IMR-90 (cell line): ENCODE data around the gene S100A16. TPM values are rescaled to one million over a fixed set of nuclear protein-coding genes. Genes with fewer than 3 reads are reported as not detected.

Experiments used
- ATAC-seq: fragments of 200-7000 bp; cut with Tn5 transposase; 2 replicates; pipeline ENCODE4 v1.9.1; 2020; ENCODE audit warnings: low read depth, mild to moderate bottlenecking, moderate library complexity
- BruUV-seq: library from RNA; stranded (reverse); fragments of 400-500 nt; replicated peaks from 2 replicates; lab custom pipeline; 2021; lab: Mats Ljungman, UMichigan
- CTCF ChIA-PET: fragments of 300-600 bp; formaldehyde crosslinking; extraction: SDS; loops from one replicate; lab custom pipeline; 2021; ENCODE audit warnings: antibody characterized with exemption; lab: Yijun Ruan, JAX
- POLR2A ChIA-PET: fragments of 300-600 bp; sonication (Branson Sonifier 250); formaldehyde crosslinking; loops from one replicate; lab custom pipeline; 2022; ENCODE audit warnings: antibody characterized with exemption; ENCODE audit not compliant: unreplicated experiment; lab: Charles Lee
- DNase-seq: peaks from one replicate; pipeline ENCODE4 v3.0.0; 2013
- H2AFZ ChIP-seq: replicated peaks from 2 replicates; pipeline ENCODE3; 2013; ENCODE audit warnings: low read length, mild to moderate bottlenecking; ENCODE audit not compliant: poor library complexity
- H2AK5ac ChIP-seq: 2 replicates; pipeline ENCODE4 v1.6.1; 2013; ENCODE audit warnings: low read depth, low read length, inconsistent platforms
- H2AK9ac ChIP-seq: replicated peaks from 2 replicates; pipeline ENCODE3; 2013; ENCODE audit warnings: mild to moderate bottlenecking, low read depth, low read length, moderate library complexity; ENCODE audit not compliant: poor library complexity
- H2BK120ac ChIP-seq: 2 replicates; pipeline ENCODE4 v1.6.1; 2013; ENCODE audit warnings: low read depth, low read length, inconsistent platforms
- H2BK15ac ChIP-seq: 3 replicates; pipeline ENCODE4 v1.6.1; 2013; ENCODE audit warnings: low read depth, low read length, inconsistent platforms
- H2BK20ac ChIP-seq: 2 replicates; pipeline ENCODE4 v1.6.1; 2013; ENCODE audit warnings: low read depth, mild to moderate bottlenecking, inconsistent platforms, low read length, moderate library complexity
- H2BK5ac ChIP-seq: 2 replicates; pipeline ENCODE4 v1.6.1; 2013; ENCODE audit warnings: mild to moderate bottlenecking, low read depth, low read length, inconsistent platforms; ENCODE audit not compliant: poor library complexity, severe bottlenecking
- H3K14ac ChIP-seq: replicated peaks from 2 replicates; pipeline ENCODE4 v1.6.1; 2013; ENCODE audit warnings: low read depth, low read length, inconsistent platforms
- H3K18ac ChIP-seq: 2 replicates; pipeline ENCODE4 v1.6.1; 2013; ENCODE audit warnings: low read depth, low read length, control low read depth
- H3K23ac ChIP-seq: 2 replicates; pipeline ENCODE4 v1.6.1; 2013; ENCODE audit warnings: low read depth, low read length, inconsistent platforms
- H3K27ac ChIP-seq: 2 replicates; pipeline ENCODE4 v1.5.1; 2013; ENCODE audit warnings: mild to moderate bottlenecking, control low read depth, low read length; ENCODE audit not compliant: insufficient read depth
- H3K27me3 ChIP-seq: 2 replicates; pipeline ENCODE4 v1.6.1; 2013; ENCODE audit warnings: low read length; ENCODE audit not compliant: control insufficient read depth, insufficient read depth
- H3K36me3 ChIP-seq: 2 replicates; pipeline ENCODE4 v1.6.1; 2013; ENCODE audit warnings: low read length, mixed read lengths; ENCODE audit not compliant: control insufficient read depth, insufficient read depth
- H3K4ac ChIP-seq: 2 replicates; pipeline ENCODE4 v1.6.1; 2013; ENCODE audit warnings: low read depth, low read length, inconsistent platforms
- H3K4me1 ChIP-seq: 2 replicates; pipeline ENCODE4 v1.6.1; 2013; ENCODE audit warnings: low read length, mixed read lengths; ENCODE audit not compliant: control insufficient read depth, insufficient read depth
- H3K4me2 ChIP-seq: 2 replicates; pipeline ENCODE4 v1.6.1; 2013; ENCODE audit warnings: low read depth, mild to moderate bottlenecking, control low read depth, low read length, moderate library complexity
- H3K4me3 ChIP-seq: 2 replicates; pipeline ENCODE4 v1.5.1; 2013; ENCODE audit warnings: low read depth, mild to moderate bottlenecking, control low read depth, low read length, moderate library complexity; ENCODE audit not compliant: insufficient read depth
- H3K56ac ChIP-seq: 2 replicates; pipeline ENCODE4 v1.6.1; 2013; ENCODE audit warnings: low read length, inconsistent platforms; ENCODE audit not compliant: insufficient read depth; ENCODE audit errors: extremely low read depth
- H3K79me1 ChIP-seq, 2 experiments: 2 replicates each; pipeline ENCODE4 v1.6.1; 2013; ENCODE audit warnings: low read length in 2 of 2, inconsistent platforms in 1 of 2, low read depth in 1 of 2
- H3K9ac ChIP-seq: 2 replicates; pipeline ENCODE4 v1.6.1; 2013; ENCODE audit warnings: low read depth, low read length, control low read depth
- H3K9me1 ChIP-seq: 2 replicates; pipeline ENCODE4 v1.6.1; 2013; ENCODE audit warnings: low read length, inconsistent platforms; ENCODE audit not compliant: insufficient read depth
- H3K9me3 ChIP-seq: 2 replicates; pipeline ENCODE4 v1.6.1; 2013; ENCODE audit warnings: low read length; ENCODE audit not compliant: control insufficient read depth, insufficient read depth
- H4K20me1 ChIP-seq: 2 replicates; pipeline ENCODE4 v1.6.1; 2013; ENCODE audit warnings: low read length, inconsistent platforms; ENCODE audit not compliant: insufficient read depth
- H4K5ac ChIP-seq: 2 replicates; pipeline ENCODE4 v1.6.1; 2013; ENCODE audit warnings: mild to moderate bottlenecking, low read depth, low read length, control low read depth
- H4K8ac ChIP-seq, 2 experiments: 2 replicates each; pipeline ENCODE4 v1.6.1; 2013; ENCODE audit warnings: low read depth in 2 of 2, low read length in 2 of 2, control low read depth in 1 of 2, inconsistent platforms in 1 of 2
- H4K91ac ChIP-seq: 2 replicates; pipeline ENCODE4 v1.6.1; 2013; ENCODE audit warnings: low read depth, low read length, inconsistent platforms; ENCODE audit not compliant: insufficient read depth
- CEBPB ChIP-seq: IDR thresholded peaks from 2 replicates; pipeline ENCODE4 v1.6.1; 2012; ENCODE audit warnings: low read depth, low read length, improper control_type of control experiment
- CHD1 ChIP-seq: IDR thresholded peaks from 2 replicates; pipeline ENCODE4 v1.6.1; 2012; ENCODE audit warnings: low read depth, low read length, improper control_type of control experiment
- ELK1 ChIP-seq: fragments of 150-350 bp; IDR thresholded peaks from 2 replicates; pipeline ENCODE4 v1.6.1; 2016; ENCODE audit warnings: low read depth, mild to moderate bottlenecking, low read length, moderate library complexity, borderline replicate concordance
- MXI1 ChIP-seq: IDR thresholded peaks from 2 replicates; pipeline ENCODE4 v1.6.1; 2012; ENCODE audit warnings: low read depth, mild to moderate bottlenecking, low read length, moderate library complexity, borderline replicate concordance
- POLR2A ChIP-seq: IDR thresholded peaks from 2 replicates; pipeline ENCODE4 v1.6.1; 2012; ENCODE audit warnings: mild to moderate bottlenecking, low read depth, low read length
- SMC3 ChIP-seq: fragments of 150-350 bp; IDR thresholded peaks from 2 replicates; pipeline ENCODE4 v1.6.1; 2016; ENCODE audit warnings: low read depth, mild to moderate bottlenecking, antibody characterized with exemption, low read length, moderate library complexity
- WGBS, 2 experiments: methylation state at CpG; one replicate each; pipeline versions ENCODE4 v1.1.5 to v1.1.7; 2013; ENCODE audit warnings: missing lambda C conversion rate in 2 of 2; ENCODE audit not compliant: insufficient read length in 1 of 2; ENCODE audit errors: extremely low coverage in 2 of 2; 5-methylcytosine and 5-hydroxymethylcytosine counted together
- dilution Hi-C: fragments of 300-500 bp; cut with HindIII; formaldehyde crosslinking; loops from one replicate; pipeline ENCODE4 v1.14.3; 2018; ENCODE audit warnings: low sequenced_read_pairs; ENCODE audit not compliant: unreplicated experiment
- in situ Hi-C: fragments of 300-500 bp; cut with MboI; formaldehyde crosslinking; loops from 3 replicates; pipeline ENCODE4 v1.14.3; 2019; ENCODE audit warnings: low sequenced_read_pairs, inconsistent platforms, mixed read lengths
- intact Hi-C: fragments of 100-400 bp; cut with micrococcal nuclease; formaldehyde crosslinking; loops from 2 replicates; pipeline ENCODE4 v1.10.0; 2022
- polyA plus RNA-seq, 3 experiments: library from polyadenylated mRNA; depleted of rRNA; stranded (reverse); fragments of >200 nt; gene quantifications; 2 replicates each; pipeline ENCODE4 v1.2.3, GENCODE V29; 2012; ENCODE audit warnings: low replicate concordance in 1 of 3
- total RNA-seq: library from RNA; depleted of rRNA; stranded (reverse); fragments of >200 nt; gene quantifications from 2 replicates; pipeline ENCODE4 v1.2.3, GENCODE V29; 2012

S100A16 gene
- total and polyA plus RNA-seq, 2 of the 4 experiments (the other 2 are of a cell fraction) = 201 to 515 TPM

- H3K9ac ChIP-seq = no peak overlapping the region
- POLR2A ChIA-PET = interaction anchor here (1.1 to 1.3 kb wide), 2 partner anchors 17 to 23 kb away, joined by 3 read pairs; partner anchors contain the start of genes CHTOP and S100A13
Observed at GRCh38 chr1:153610811-153611301, 2.1 kb downstream of the S100A16 start.

More at GRCh38 chr1:153610811-153611301, 2.1 kb downstream of the S100A16 start:
- Histone ChIP-seq H2AK5ac (peak overlapping the region; percentile 91), H3K36me3 (peaks cover 20% of the 10 kb centered on the region), H3K23ac (peak overlapping the region; percentile 93; the same call in 1 of the 2 replicates), H3K9me1 (peaks cover 17% of the 10 kb centered on the region), H3K18ac (no peak overlapping the region), H4K91ac (no peak overlapping the region), H2BK15ac (no peak overlapping the region), H4K5ac (no peak overlapping the region), H3K27ac (peak overlapping the region; percentile 44; the same call in 1 of the 2 replicates), H3K79me1 (peaks cover 15 to 66% of the 10 kb centered on the region in 2 experiments), H3K14ac (peak overlapping the region; percentile 93), H4K20me1 (peaks cover 11% of the 10 kb centered on the region; the same call in 1 of the 2 replicates), H3K4me1 (peaks cover 42% of the 10 kb centered on the region), H2BK120ac (0 out of 2 replicates have a peak overlapping the region, but pooled peaks have one; percentile 25), H2AK9ac (peak overlapping the region; percentile 34), H3K4ac (peak overlapping the region; percentile 87; the same call in 1 of the 2 replicates), H3K9me3 (no peaks in the 10 kb centered on the region), H2BK20ac (peak overlapping the region; percentile 21; the same call in 1 of the 2 replicates), H2AFZ (no peak overlapping the region), H3K56ac (no peak overlapping the region), H3K4me2 (peak overlapping the region; percentile 94), H2BK5ac (peak overlapping the region; percentile 91), H3K4me3 (no peak overlapping the region), H4K8ac (peak overlapping the region in 1 of 2 experiments; percentile 48; a peak in 2 of 4 replicates), H3K27me3 (no peaks in the 10 kb centered on the region)
- dilution Hi-C loops = no loop called here
- WGBS, 2 experiments = no CpG with 5 or more reads among the region's 7 CpGs
- TF ChIP-seq CEBPB (peak; percentile 71), POLR2A (no peak), SMC3 (no peak), MXI1 (no peak), CHD1 (no peak), ELK1 (no peak)
- BruUV-seq = no TSS peak
- intact Hi-C loops = no loop called here
- in situ Hi-C loops = no loop called here
- CTCF ChIA-PET = interaction anchor here (0.7 to 0.9 kb wide), 2 partner anchors 16 to 17 kb away, joined by 3 to 4 read pairs; partner anchors contain the start of gene S100A13
- ATAC-seq = no peak
- DNase-seq = no peak
